Sigmoid colon (tissue), 7 donors: Measurements from ENCODE around the gene SYK. TPM values are rescaled to one million over a fixed set of nuclear protein-coding genes. Genes with fewer than 3 reads are reported as not detected.

Source experiments
- DNase-seq: peaks from one replicate; pipeline ENCODE4 v3.0.0-alpha.2; 2019
- H3K27ac ChIP-seq, 4 donors: fragments of 200-600 bp; sonication (generic); one replicate each; pipeline ENCODE4 v1.5.1; 2016 to 2019; ENCODE audit warnings: mild to moderate bottlenecking in 1 of 4
- H3K27me3 ChIP-seq, 3 donors: fragments of 200-600 bp; sonication (generic); one replicate each; pipeline ENCODE4 v1.5.1; 2019; ENCODE audit warnings: mild to moderate bottlenecking in 1 of 3
- H3K36me3 ChIP-seq, 4 donors: fragments of 200-600 bp; sonication (generic); one replicate each; pipeline ENCODE4 v1.5.1; 2016 to 2019
- H3K4me1 ChIP-seq, 4 donors: fragments of 200-600 bp; sonication (generic); one replicate each; pipeline ENCODE4 v1.5.1; 2017 to 2019
- H3K4me3 ChIP-seq, 4 donors: fragments of 200-600 bp; sonication (generic); one replicate each; pipeline ENCODE4 v1.5.1; 2017 to 2019; ENCODE audit warnings: mild to moderate bottlenecking in 2 of 4, moderate library complexity in 1 of 4
- H3K9me3 ChIP-seq, 4 donors: fragments of 200-600 bp in 3 of 4; sonication (generic) in 3 of 4; one replicate each; pipeline versions ENCODE4 v1.5.1 to v1.6.1; 2013 to 2019
- CTCF ChIP-seq, 4 experiments: fragments of 450-650 bp in 3 of 4; fragments of 200-600 bp in 1 of 4; IDR thresholded peaks; one replicate each; pipeline ENCODE4 v1.5.1; 2016 to 2019; ENCODE audit warnings: antibody characterized with exemption in 4 of 4, mild to moderate bottlenecking in 3 of 4, moderate library complexity in 2 of 4
- EP300 ChIP-seq, 4 donors: sonication (generic); formaldehyde crosslinking; IDR thresholded peaks; one replicate each; pipeline ENCODE4 v1.6.1; 2017; ENCODE audit warnings: antibody characterized with exemption in 4 of 4
- POLR2A ChIP-seq, 2 donors: fragments of 450-650 bp; IDR thresholded peaks; one replicate each; pipeline ENCODE4 v1.6.1; 2016; ENCODE audit warnings: antibody characterized with exemption in 2 of 2, mild to moderate bottlenecking in 2 of 2, moderate library complexity in 2 of 2
- POLR2AphosphoS5 ChIP-seq, 4 donors: sonication (generic); formaldehyde crosslinking; IDR thresholded peaks; one replicate each; pipeline ENCODE4 v1.6.1; 2017; ENCODE audit warnings: antibody characterized with exemption in 4 of 4
- WGBS, 2 donors: extraction: QIAGEN DNeasy Blood & Tissue Kit; methylation state at CpG; one replicate each; pipeline ENCODE4 v1.1.7; 2013; 5-methylcytosine and 5-hydroxymethylcytosine counted together
- intact Hi-C: fragments of 100-400 bp; cut with DNase I; formaldehyde crosslinking; loops from one replicate; pipeline ENCODE4 v1.15.1; 2023
- polyA plus RNA-seq, 3 donors: library from polyadenylated mRNA; stranded (reverse); fragments of 200-250 nt; gene quantifications; one replicate each; pipeline ENCODE4 v1.2.3, GENCODE V29; 2013
- total RNA-seq, 4 donors: library from RNA; depleted of rRNA; stranded (reverse); fragments of >200 nt; gene quantifications; one replicate each; pipeline ENCODE4 v1.1.0, GENCODE V29; 2016
- donor health status: healthy with polysubstance abuse.
- donor health status: Bipolar disorder and iron deficiency.
- donor health status: healthy.

SYK gene
- total and polyA plus RNA-seq, 7 donors, result 7.8 to 35.8 (median 16.4) TPM

DNA sequence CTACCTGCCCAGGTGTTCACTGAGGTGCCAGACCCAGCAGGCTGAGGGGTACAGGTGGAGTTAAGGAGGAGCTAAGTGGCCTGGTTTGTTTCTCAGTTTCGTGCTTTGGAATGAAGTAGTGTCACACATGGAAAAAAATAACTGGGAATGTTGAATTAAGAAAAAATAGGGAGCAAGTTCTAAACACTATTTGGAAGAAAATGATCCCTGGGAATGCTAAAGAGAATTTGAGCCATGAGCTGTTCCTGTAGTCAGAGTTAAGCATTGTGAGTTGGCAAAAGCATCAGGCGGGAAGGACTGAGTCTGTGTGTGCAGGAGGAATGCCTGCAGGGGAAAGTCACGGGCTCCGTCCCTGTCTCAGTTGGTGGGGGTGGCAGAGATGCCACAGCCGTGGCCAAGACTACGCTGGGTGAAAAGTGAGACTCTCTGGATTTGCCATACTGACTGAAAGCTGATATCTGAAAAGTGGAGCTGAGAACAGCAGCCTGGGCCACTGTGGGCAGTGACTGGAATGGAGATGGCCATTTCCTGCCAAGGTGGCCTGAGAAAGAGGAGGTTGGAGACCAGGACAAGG lies 37.0 kb downstream of the SYK start:
- no peak overlapping the region for H3K27ac ChIP-seq
- peaks cover 0 to 8% (median 0%) of the 10 kb centered on the region in 4 donors for H3K4me1 ChIP-seq
- H3K36me3 ChIP-seq, result no peaks in the 10 kb centered on the region
- H3K4me3 ChIP-seq, result no peak overlapping the region
- WGBS, 2 donors, result 88 to 94% methylated on average over 6 of the region's 6 CpGs
- TF ChIP-seq EP300 (IDR thresholded peaks at IDR 0.05) (no peak), POLR2AphosphoS5 (IDR thresholded peaks at IDR 0.05) (no peak), CTCF (IDR thresholded peaks at IDR 0.05) (no peak), POLR2A (IDR thresholded peaks at IDR 0.05) (no peak)
- H3K27me3 ChIP-seq, result no peaks in the 10 kb centered on the region
- DNase-seq, result no peak
- intact Hi-C loops, result no loop called here
- no peaks in the 10 kb centered on the region for H3K9me3 ChIP-seq

DNA sequence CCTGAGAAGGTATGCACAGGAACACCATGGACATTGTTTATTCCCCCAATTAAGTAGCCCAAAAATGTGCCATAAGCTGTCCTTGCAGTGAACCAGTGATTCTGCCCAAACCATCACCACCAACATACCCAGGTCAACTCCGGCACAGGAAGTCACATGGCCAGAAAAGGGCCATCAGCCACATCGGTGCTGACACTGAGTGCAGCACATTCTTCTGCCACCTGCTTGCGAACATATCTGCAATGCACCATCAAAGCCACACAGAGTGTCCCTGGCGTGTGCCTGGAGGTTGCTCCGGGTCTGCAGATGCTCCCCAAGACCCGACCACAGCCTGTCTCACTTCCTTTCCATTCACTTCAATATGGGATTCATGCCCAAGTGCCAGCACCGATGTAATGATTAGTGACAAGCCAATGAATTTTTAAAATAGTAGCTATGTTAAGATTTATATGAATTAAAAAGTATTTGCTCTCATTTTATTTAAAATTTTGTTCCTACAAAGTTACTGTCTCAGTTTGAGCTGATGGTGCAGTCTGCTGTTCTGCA lies 37.6 kb downstream of the SYK start:
- Histone ChIP-seq H3K4me3 (no peak overlapping the region), H3K4me1 (peaks cover 0 to 8% (median 0%) of the 10 kb centered on the region in 4 donors), H3K27ac (no peak overlapping the region), H3K36me3 (no peaks in the 10 kb centered on the region), H3K9me3 (no peaks in the 10 kb centered on the region), H3K27me3 (no peaks in the 10 kb centered on the region)
- no peak for DNase-seq
- WGBS, 2 donors, result 58 to 86% methylated on average over 7 of the region's 7 CpGs
- intact Hi-C loops, result no loop called here
- TF ChIP-seq CTCF (IDR thresholded peaks at IDR 0.05) (no peak), POLR2AphosphoS5 (IDR thresholded peaks at IDR 0.05) (no peak)

DNA sequence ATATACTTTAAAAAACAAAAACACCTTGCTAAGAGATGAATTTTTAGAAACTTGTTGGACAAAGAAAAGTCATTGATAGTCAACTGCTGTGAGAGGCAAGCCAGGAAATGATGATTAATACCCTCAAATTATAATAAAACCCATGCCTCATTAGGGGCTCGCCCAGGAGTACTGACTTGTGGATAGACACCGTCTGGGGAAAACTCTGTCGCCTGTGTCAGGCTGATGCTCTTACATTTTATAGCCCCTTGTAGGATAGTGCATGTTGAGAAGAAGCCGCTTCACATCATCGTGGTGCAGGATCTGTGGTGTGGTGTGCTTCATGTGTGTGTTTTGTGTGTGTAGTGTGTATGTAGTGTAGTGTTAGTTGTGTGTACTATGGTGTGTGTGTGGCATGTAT lies 39.1 kb downstream of the SYK start:
- Histone ChIP-seq H3K4me1 (no peaks in the 10 kb centered on the region), H3K27me3 (no peaks in the 10 kb centered on the region), H3K27ac (no peak overlapping the region), H3K4me3 (no peak overlapping the region), H3K36me3 (no peaks in the 10 kb centered on the region), H3K9me3 (no peaks in the 10 kb centered on the region)
- WGBS, 2 donors, result 75 to 92% methylated on average over 5 of the region's 5 CpGs
- TF ChIP-seq POLR2AphosphoS5 (IDR thresholded peaks at IDR 0.05) (no peak), CTCF (IDR thresholded peaks at IDR 0.05) (no peak), POLR2A (IDR thresholded peaks at IDR 0.05) (no peak), EP300 (IDR thresholded peaks at IDR 0.05) (no peak)
- DNase-seq, result no peak
- intact Hi-C loops, result no loop called here

- TF ChIP-seq POLR2A (IDR thresholded peaks at IDR 0.05) (no peak), EP300 (IDR thresholded peaks at IDR 0.05) (no peak), POLR2AphosphoS5 (IDR thresholded peaks at IDR 0.05) (no peak), CTCF (IDR thresholded peaks at IDR 0.05) (no peak)
- intact Hi-C loops, result no loop called here
- H3K27ac ChIP-seq, result no peak overlapping the region
- H3K36me3 ChIP-seq, result no peaks in the 10 kb centered on the region
- no peak overlapping the region for H3K4me3 ChIP-seq
- DNase-seq, result no peak
- 95 to 98% methylated on average over 5 of the region's 5 CpGs for WGBS, 2 donors
- no peaks in the 10 kb centered on the region for H3K4me1 ChIP-seq
- no peaks in the 10 kb centered on the region for H3K27me3 ChIP-seq
- H3K9me3 ChIP-seq, result no peaks in the 10 kb centered on the region
Observed at GRCh38 chr9:90841213-90841612, 39.6 kb downstream of the SYK start.

DNA sequence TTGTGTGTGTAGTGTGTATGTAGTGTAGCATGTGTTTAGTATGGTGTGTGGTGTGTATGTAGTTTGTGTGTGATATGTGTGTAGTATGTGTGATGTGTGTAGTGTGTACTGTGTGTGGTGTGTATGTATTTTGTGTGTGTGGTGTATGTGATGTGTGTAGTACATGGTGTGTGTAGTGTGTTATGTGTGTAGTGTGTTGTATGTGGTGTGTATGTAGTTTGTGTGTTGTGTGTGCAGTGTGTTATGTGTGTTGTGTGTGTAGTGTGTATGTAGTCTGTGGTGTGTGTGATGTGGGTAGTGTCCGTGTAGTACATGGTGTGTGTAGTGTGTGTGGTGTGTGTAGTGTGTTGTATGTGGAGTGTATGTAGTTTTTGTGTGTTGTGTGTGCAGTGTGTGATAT lies 40.0 kb downstream of the SYK start:
- Histone ChIP-seq H3K27me3 (no peaks in the 10 kb centered on the region), H3K27ac (no peak overlapping the region), H3K36me3 (no peaks in the 10 kb centered on the region), H3K9me3 (no peaks in the 10 kb centered on the region), H3K4me1 (no peaks in the 10 kb centered on the region), H3K4me3 (no peak overlapping the region)
- no peak for DNase-seq
- intact Hi-C loops, result no loop called here
- WGBS, 2 donors, result 94 to 97% methylated on average over 1 of the region's 1 CpG
- TF ChIP-seq EP300 (IDR thresholded peaks at IDR 0.05), result no peak
- TF ChIP-seq POLR2AphosphoS5 (IDR thresholded peaks at IDR 0.05), result no peak
- no peak for TF ChIP-seq POLR2A (IDR thresholded peaks at IDR 0.05)
- no peak for TF ChIP-seq CTCF (IDR thresholded peaks at IDR 0.05)
